IPS-NIHi11 (cell line): ENCODE data around the gene APBB2.
A peak's percentile ranks its signal among the peaks of the same experiment; 100 is the strongest.

Source experiments
- DNase-seq: peaks from one replicate; pipeline ENCODE4 v3.0.0; 2012; ENCODE audit warnings: mixed read lengths, low spot score

Gene APBB2

GRCh38 chr4:41215969-41216293 lies 1.6 kb upstream of the APBB2 start:
- DNase-seq, result no peak

GRCh38 chr4:41215155-41215554 lies 813 bp upstream of the APBB2 start:
- no peak for DNase-seq

GRCh38 chr4:41214825-41215146 lies 444 bp upstream of the APBB2 start:
- DNase-seq, result no peak

GRCh38 chr4:41213625-41214135 lies 662 bp downstream of the APBB2 start:
- DNase-seq, result no peak

- peak; percentile 50 for DNase-seq
These were observed 1.6 kb downstream of the APBB2 start for GRCh38 chr4:41212616-41213203.

- DNase-seq, result no peak
These were observed 2.3 kb downstream of the APBB2 start for GRCh38 chr4:41211951-41212615.

- DNase-seq, result no peak
These were observed 4.4 kb downstream of the APBB2 start for GRCh38 chr4:41209901-41210300.

- no peak for DNase-seq
These were observed 5.2 kb downstream of the APBB2 start for GRCh38 chr4:41209187-41209586.

GRCh38 chr4:41207291-41207831 lies 7.0 kb downstream of the APBB2 start:
- no peak for DNase-seq

GRCh38 chr4:41205854-41206460 lies 8.4 kb downstream of the APBB2 start:
- DNase-seq, result no peak

GRCh38 chr4:41205130-41205529 lies 9.2 kb downstream of the APBB2 start:
- DNase-seq, result no peak

- DNase-seq, result no peak
These were observed 9.9 kb downstream of the APBB2 start for GRCh38 chr4:41204400-41204978.

GRCh38 chr4:41203841-41204240 lies 10.5 kb downstream of the APBB2 start:
- no peak for DNase-seq

- DNase-seq, result no peak
These were observed 11.3 kb downstream of the APBB2 start for GRCh38 chr4:41202820-41203568.

- DNase-seq, result no peak
These were observed 12.0 kb downstream of the APBB2 start for GRCh38 chr4:41202356-41202755.

GRCh38 chr4:41200486-41201017 lies 13.8 kb downstream of the APBB2 start:
- no peak for DNase-seq

- no peak for DNase-seq
These were observed 14.6 kb downstream of the APBB2 start for GRCh38 chr4:41199788-41200187.

GRCh38 chr4:41197996-41198395 lies 16.3 kb downstream of the APBB2 start:
- DNase-seq, result no peak

GRCh38 chr4:41197495-41197894 lies 16.8 kb downstream of the APBB2 start:
- no peak for DNase-seq

GRCh38 chr4:41196633-41197332 lies 17.6 kb downstream of the APBB2 start:
- DNase-seq, result no peak

GRCh38 chr4:41192136-41192535 lies 22.2 kb downstream of the APBB2 start:
- no peak for DNase-seq
